DND-41 (cell line): ENCODE data around the gene PARVB.

Experiments
- EZH2 ChIP-seq: IDR thresholded peaks from 3 replicates; pipeline ENCODE4 v1.6.1; 2012; ENCODE audit warnings: borderline replicate concordance, low read depth, mild to moderate bottlenecking, moderate library complexity, low read length, inconsistent platforms; ENCODE audit not compliant: severe bottlenecking
- TF ChIP-seq, protein P1 (sequence below): IDR thresholded peaks from 2 replicates; pipeline ENCODE4 v1.5.1; 2012; ENCODE audit warnings: borderline replicate concordance, low read length, moderate library complexity, mild to moderate bottlenecking; ENCODE audit not compliant: poor library complexity, severe bottlenecking; ENCODE audit errors: extremely low read depth

DNA sequence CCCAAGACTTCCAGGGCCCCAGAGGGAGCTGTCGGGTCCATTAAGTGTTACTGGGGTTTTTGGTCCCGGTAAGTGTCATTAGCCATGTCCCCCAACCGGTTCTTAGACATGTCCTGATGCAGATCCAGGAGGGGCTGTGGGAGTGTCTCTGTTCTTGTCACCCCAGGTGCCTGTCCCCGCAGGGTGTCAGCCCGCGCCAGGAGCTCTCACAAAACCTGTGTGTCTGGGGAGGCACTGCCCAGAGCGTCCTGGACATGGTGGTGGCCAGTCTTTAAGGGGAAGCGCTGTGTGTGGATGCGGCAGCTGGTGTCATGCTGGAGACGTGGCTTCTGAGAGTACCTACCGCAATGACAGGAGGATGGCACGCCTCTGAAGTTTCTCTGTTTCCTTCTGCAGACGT, 144.1 kb downstream of the PARVB start:
- TF ChIP-seq, protein P1, sequence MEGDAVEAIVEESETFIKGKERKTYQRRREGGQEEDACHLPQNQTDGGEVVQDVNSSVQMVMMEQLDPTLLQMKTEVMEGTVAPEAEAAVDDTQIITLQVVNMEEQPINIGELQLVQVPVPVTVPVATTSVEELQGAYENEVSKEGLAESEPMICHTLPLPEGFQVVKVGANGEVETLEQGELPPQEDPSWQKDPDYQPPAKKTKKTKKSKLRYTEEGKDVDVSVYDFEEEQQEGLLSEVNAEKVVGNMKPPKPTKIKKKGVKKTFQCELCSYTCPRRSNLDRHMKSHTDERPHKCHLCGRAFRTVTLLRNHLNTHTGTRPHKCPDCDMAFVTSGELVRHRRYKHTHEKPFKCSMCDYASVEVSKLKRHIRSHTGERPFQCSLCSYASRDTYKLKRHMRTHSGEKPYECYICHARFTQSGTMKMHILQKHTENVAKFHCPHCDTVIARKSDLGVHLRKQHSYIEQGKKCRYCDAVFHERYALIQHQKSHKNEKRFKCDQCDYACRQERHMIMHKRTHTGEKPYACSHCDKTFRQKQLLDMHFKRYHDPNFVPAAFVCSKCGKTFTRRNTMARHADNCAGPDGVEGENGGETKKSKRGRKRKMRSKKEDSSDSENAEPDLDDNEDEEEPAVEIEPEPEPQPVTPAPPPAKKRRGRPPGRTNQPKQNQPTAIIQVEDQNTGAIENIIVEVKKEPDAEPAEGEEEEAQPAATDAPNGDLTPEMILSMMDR: no peak
- TF ChIP-seq EZH2: no peak
